ENCODE data around the gene ZNF689. TPM values are rescaled to one million over a fixed set of nuclear protein-coding genes. Genes with fewer than 3 reads are reported as not detected.
A peak's percentile ranks its signal among the peaks of the same experiment; 100 is the strongest.

Gene ZNF689
- total and polyA plus RNA-seq, 2 of the 13 experiments (the other 11 are each of a cell fraction or from before 2014, with no cell fraction given), result 9.7 to 19.5 TPM

DNA sequence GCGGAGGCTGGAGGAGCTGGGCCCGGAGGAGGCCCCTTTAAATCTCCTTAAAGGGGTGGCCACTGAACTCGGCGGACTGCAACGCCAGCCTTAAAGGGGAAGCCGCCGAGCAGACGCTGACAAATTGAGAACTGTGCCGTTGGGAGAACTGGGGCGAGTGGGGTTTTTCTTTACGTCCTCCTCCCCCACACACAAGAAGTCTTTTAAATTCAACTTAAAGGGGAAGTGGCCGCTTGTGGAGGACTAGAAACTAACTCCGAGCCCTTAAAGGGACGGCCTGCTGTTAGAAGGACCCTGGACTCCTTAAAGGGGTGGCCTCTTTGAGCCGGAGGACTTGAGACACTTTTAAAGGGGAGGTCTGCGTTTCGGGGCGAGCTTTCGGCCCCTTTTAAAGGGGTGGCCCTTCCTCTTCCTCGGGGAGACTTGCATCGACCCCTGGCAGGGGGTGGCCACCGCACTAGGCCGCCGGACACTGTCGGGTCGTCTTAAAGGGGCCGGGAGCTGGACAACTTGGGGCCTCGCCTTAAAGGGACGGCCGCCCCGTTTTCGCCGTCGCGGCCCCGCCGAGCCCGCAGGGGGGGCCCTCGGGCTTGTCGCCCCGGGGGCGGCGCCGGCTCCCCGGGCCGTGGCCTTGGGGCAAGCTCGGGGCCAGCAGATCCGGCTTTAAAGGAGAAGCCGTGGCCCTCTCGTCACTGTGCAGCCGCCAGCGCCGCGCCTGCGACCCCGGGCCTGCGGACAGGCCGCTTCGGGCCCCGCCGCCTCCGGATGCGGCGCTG lies 48.7 kb upstream of the ZNF689 start (continued):
- TF ChIP-seq, protein P1, sequence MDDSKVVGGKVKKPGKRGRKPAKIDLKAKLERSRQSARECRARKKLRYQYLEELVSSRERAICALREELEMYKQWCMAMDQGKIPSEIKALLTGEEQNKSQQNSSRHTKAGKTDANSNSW (CRISPR knock-in tag; IDR thresholded peaks at IDR 0.05; ENCODE audit: borderline replicate concordance), result no peak; the same call in 1 of the 2 replicates
- TF ChIP-seq TSC22D2 (CRISPR knock-in tag; IDR thresholded peaks at IDR 0.05; ENCODE audit: borderline replicate concordance) (0 out of 2 replicates have a peak, but pooled peaks have one; percentile 6), ATF1 (CRISPR knock-in tag; IDR thresholded peaks at IDR 0.05) (no peak), ARNT (IDR thresholded peaks at IDR 0.05) (no peak), PAF1 (CRISPR knock-in tag; IDR thresholded peaks at IDR 0.05) (no peak), SRY (CRISPR knock-in tag; IDR thresholded peaks at IDR 0.05) (no peak), ZNF367 (CRISPR knock-in tag; IDR thresholded peaks at IDR 0.05; ENCODE audit: borderline replicate concordance) (peak; percentile 62), RFX1 (IDR thresholded peaks at IDR 0.05) (0 out of 2 replicates have a peak, but pooled peaks have one; percentile 67), ZNF761 (CRISPR knock-in tag; conservative IDR thresholded peaks at IDR 0.05) (no peak), STAG1 (CRISPR knock-in tag; IDR thresholded peaks at IDR 0.05) (no peak), NR2F2 (IDR thresholded peaks at IDR 0.05; ENCODE audit: borderline replicate concordance, low read depth) (peak; percentile 9; the same call in 1 of the 2 replicates), HOXA9 (CRISPR knock-in tag; IDR thresholded peaks at IDR 0.05; ENCODE audit: borderline replicate concordance) (no peak), ZNF713 (CRISPR knock-in tag; IDR thresholded peaks at IDR 0.05) (no peak), ZNF230 (CRISPR knock-in tag; IDR thresholded peaks at IDR 0.05) (no peak; the same call in 1 of the 2 replicates), IRF2 (CRISPR knock-in tag; IDR thresholded peaks at IDR 0.05) (peak; percentile 0; the same call in 1 of the 2 replicates), ZZZ3 (CRISPR knock-in tag; IDR thresholded peaks at IDR 0.05; ENCODE audit: borderline replicate concordance) (no peak; the same call in 1 of the 2 replicates), TAF15 (IDR thresholded peaks at IDR 0.05; ENCODE audit: low read depth, low read length, poor library complexity, severe bottlenecking) (no peak), PRPF4 (IDR thresholded peaks at IDR 0.05; ENCODE audit: low read depth, low read length, poor library complexity, severe bottlenecking) (no peak), ZBTB3 (CRISPR knock-in tag; IDR thresholded peaks at IDR 0.05; ENCODE audit: borderline replicate concordance, low read depth) (no peak), CEBPG (CRISPR knock-in tag; IDR thresholded peaks at IDR 0.05) (no peak), HES4 (CRISPR knock-in tag; IDR thresholded peaks at IDR 0.05; ENCODE audit: borderline replicate concordance) (peak; percentile 56; the same call in 1 of the 2 replicates), PHF20 (CRISPR knock-in tag; IDR thresholded peaks at IDR 0.05) (peak; percentile 52; the same call in 1 of the 2 replicates), NCOA2 (CRISPR knock-in tag; IDR thresholded peaks at IDR 0.05) (0 out of 2 replicates have a peak, but pooled peaks have one; percentile 2), ZNF569 (CRISPR knock-in tag; IDR thresholded peaks at IDR 0.05; ENCODE audit: borderline replicate concordance) (no peak), SP140L (CRISPR knock-in tag; IDR thresholded peaks at IDR 0.05; ENCODE audit: borderline replicate concordance) (no peak), ZSCAN25 (CRISPR knock-in tag; IDR thresholded peaks at IDR 0.05) (no peak; the same call in 1 of the 2 replicates)
- TF ChIP-seq, protein P2, sequence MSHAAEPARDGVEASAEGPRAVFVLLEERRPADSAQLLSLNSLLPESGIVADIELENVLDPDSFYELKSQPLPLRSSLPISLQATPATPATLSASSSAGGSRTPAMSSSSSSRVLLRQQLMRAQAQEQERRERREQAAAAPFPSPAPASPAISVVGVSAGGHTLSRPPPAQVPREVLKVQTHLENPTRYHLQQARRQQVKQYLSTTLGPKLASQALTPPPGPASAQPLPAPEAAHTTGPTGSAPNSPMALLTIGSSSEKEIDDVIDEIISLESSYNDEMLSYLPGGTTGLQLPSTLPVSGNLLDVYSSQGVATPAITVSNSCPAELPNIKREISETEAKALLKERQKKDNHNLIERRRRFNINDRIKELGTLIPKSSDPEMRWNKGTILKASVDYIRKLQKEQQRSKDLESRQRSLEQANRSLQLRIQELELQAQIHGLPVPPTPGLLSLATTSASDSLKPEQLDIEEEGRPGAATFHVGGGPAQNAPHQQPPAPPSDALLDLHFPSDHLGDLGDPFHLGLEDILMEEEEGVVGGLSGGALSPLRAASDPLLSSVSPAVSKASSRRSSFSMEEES (CRISPR knock-in tag; IDR thresholded peaks at IDR 0.05), result no peak
- TF ChIP-seq, protein P3, sequence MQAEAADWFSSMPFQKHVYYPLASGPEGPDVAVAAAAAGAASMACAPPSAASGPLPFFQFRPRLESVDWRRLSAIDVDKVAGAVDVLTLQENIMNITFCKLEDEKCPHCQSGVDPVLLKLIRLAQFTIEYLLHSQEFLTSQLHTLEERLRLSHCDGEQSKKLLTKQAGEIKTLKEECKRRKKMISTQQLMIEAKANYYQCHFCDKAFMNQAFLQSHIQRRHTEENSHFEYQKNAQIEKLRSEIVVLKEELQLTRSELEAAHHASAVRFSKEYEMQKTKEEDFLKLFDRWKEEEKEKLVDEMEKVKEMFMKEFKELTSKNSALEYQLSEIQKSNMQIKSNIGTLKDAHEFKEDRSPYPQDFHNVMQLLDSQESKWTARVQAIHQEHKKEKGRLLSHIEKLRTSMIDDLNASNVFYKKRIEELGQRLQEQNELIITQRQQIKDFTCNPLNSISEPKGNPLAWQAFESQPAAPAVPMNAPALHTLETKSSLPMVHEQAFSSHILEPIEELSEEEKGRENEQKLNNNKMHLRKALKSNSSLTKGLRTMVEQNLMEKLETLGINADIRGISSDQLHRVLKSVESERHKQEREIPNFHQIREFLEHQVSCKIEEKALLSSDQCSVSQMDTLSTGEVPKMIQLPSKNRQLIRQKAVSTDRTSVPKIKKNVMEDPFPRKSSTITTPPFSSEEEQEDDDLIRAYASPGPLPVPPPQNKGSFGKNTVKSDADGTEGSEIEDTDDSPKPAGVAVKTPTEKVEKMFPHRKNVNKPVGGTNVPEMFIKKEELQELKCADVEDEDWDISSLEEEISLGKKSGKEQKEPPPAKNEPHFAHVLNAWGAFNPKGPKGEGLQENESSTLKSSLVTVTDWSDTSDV (CRISPR knock-in tag; IDR thresholded peaks at IDR 0.05), result 0 out of 2 replicates have a peak, but pooled peaks have one; percentile 33

All from HepG2 (cell line).